Right forelimb (tissue), 1 donor: ENCODE results near the gene CCL25.
"Not testable (repeated sequence)": the region's sequence is repeated elsewhere in the genome, so short reads cannot be mapped to it uniquely, and the experiment has no call there.

Experiments used
- DNase-seq: peaks from one replicate; pipeline ENCODE4 v3.0.0-alpha.2; 2018

CCL25 gene

DNA sequence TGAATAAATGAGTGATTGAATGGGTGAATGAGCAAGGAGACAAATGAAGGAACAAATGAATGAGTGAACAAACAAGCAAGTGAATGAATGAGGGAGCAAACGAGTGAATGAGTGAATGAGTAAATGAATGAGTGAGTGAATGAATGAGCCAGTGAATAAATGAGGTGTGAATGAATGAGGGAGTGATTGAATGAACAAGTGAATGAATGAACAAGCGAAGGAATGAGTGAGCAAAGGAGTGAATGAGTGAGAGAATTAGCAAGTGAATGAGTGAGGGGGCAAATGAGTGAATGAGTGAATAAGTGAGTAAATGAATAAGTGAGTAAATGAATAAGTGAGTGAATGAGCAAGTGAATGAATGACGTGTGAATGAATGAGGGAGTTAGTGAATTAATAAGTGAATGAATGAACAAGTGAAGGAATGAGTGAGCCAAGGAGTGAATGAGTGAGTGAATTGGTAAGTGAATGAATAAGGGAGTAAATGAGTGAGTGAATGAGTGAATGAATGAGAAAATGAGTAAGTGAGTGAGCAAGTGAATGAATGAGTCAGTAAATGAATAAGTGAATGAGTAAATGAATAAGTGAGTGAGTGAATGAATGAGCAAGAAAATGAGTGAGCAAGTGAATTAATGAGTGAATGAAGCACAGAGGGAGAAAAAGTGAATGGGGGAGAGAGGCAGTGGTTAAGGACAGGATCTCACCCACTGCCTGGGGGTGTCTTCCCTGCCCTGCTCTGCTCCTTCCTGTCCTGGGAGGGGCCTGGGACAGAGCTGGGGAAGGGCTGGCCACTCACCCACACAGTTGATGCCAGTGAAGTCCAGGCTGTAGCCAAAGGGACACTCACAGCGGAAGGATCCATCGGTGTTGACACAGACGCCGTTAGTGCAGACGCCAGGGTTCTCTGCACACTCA lies 36.4 kb downstream of the CCL25 start:
- DNase-seq, result no peak

DNA sequence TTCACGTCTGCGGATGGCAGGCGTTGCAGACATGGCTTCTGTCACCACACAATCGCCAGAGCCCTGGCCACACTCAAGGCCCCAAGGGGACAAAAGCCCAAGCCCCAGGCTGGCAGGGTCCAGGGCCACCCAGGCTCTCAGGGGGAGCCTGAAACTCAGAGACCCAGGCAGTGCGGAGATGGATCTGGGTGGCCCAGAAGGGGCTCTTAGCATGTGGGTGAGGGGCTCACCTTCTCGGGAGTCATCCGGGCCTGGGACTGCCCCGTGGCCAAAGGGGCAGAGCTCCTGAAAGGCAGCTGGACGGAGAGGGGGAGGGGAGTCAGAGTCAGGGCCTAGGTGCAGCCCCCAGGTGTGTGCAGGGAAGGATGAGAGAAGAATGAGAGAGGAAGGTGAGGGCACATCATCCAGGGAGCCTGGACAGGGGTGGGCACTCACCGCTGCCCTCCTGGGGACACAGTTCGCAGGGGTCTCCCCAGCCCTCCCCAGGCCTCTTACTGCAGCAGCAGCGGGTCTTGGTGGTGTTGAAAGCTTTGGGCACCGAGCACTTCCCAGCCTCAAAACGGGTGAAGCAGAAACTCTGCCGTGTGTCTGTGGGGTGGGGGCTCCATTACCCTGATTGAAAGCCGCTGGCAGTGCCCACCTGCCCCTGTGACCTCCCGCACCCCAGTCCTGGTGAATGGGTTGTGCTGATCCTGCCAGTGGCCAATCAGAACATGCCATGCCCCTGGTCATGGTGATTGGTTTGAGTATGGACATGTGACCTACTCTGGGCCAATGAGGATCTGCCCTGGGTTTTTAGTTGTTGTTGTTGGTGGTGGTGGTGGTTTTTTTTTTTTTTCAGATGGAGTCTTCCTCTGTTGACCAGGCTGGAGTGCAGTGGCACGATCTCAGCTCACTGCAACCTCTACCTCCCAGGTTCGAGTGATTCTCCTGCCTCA lies 37.4 kb downstream of the CCL25 start:
- DNase-seq, result no peak

DNA sequence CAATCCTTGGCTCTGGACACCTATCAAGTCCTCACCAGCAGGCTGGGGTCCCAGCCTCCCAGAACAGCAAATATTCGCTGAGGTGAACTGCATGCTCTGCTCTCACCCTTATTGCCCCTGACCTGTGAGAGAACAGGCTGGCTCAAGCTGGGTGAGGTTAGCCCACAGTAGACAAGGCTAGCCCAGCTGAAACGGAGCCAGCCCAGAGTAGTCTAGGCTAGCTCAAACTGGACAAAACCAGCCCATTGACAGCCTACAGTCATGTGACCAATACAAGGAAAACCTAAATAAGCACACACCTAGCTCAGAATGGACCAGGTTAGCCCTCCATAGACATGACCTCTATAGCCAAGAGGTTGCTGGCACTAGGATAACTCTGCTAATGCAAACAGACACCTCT lies 38.4 kb downstream of the CCL25 start:
- DNase-seq, result no peak

DNA sequence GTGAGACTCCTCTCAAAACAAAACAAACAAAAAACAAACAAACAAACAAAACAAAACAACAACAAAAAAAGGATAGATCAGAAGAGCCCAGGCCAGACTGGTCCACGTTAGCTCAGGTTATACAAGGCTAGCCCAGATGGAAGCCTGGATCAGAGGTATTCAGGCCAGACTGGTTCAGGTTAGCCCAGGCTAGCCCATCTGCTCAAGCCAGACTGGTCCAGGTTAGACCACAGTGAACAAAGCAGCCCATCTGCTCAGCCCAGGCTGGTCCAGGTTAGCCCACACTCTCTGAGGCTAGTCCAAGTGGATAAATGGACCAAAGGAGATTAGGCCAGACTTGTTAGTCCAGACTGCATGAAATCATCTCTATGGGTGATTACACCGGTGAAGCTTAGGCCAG lies 41.2 kb downstream of the CCL25 start:
- no peak for DNase-seq

DNA sequence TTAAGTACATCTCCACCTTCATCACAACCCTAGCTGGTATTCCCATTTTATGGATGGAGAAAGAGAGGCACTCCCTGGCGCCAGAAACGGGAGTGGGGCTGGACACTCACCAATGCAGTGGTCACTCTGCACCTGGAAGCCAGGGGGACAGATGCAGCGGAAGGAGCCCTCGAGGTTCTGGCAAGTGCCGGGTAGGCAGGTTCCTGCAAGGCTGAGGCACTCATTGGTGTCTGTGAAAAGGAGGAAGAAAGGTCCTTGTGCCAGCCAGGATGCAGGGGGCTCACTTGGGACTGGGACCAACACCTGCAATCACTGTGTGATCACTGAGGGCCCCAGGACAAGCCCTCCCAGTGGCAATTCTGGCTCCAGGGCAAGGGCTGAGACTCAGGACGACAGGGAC lies 41.8 kb downstream of the CCL25 start:
- no peak for DNase-seq

DNA sequence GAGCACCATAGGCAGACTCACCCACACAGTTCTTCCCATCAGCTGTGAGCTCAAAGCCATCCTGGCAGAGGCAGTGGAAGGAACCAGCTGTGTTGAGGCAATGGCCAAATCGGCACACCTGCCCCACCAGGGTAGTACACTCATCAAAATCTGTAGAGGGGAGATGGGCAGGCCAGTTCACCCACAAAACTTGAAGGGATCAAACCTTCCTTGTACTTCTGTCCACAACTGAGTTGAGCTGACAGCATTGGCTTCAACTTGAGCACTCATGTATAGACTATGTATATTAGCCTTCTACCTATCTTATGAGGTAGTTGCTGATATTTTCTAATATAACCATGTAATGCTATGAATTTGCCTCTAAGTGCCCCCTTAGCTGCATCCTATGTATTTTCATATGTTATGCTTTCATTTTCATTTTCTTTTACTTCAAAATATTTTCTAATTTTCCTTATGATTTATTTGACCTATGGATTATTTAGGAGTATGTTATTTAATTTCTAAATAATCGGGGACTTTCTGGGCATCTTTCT lies 42.9 kb downstream of the CCL25 start:
- no peak for DNase-seq

DNA sequence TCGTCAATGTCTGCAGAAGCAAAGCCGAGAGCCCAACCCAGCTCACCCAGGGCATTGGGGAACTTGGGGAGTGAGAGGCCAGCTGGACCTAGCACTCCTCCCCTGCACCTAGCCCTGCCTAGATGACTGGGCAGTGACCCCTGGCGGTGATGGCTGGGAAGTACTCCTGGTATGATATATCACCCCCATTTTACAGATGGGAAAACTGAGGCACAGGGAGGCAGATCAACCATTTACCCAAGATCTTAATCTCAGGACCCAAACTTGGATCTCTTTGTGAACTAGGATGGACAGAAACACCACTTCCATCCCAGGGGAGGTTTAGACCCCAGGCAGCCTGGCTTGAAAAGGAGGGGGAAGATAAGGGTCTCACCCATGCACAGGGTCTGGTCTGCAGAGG lies 43.5 kb downstream of the CCL25 start:
- no peak for DNase-seq

DNA sequence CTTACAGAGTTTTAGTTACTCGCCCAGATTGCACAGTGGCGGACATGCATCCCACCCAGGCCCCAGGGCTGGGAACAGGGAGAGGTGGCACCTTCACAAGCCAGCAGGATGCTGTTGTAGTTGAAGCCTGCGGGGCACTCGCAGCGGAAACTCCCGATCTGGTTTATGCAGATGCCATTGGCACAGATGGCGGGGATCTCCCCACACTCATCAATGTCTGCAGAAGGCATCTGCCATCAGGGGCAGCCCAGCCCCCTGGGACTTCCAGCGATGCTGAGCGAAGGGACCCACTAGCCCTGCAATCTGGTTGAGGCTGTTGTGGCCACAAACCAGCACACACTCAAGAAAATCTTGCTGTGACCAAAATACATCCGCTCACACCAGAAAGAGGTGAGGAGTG lies 44.6 kb downstream of the CCL25 start:
- no peak for DNase-seq

DNA sequence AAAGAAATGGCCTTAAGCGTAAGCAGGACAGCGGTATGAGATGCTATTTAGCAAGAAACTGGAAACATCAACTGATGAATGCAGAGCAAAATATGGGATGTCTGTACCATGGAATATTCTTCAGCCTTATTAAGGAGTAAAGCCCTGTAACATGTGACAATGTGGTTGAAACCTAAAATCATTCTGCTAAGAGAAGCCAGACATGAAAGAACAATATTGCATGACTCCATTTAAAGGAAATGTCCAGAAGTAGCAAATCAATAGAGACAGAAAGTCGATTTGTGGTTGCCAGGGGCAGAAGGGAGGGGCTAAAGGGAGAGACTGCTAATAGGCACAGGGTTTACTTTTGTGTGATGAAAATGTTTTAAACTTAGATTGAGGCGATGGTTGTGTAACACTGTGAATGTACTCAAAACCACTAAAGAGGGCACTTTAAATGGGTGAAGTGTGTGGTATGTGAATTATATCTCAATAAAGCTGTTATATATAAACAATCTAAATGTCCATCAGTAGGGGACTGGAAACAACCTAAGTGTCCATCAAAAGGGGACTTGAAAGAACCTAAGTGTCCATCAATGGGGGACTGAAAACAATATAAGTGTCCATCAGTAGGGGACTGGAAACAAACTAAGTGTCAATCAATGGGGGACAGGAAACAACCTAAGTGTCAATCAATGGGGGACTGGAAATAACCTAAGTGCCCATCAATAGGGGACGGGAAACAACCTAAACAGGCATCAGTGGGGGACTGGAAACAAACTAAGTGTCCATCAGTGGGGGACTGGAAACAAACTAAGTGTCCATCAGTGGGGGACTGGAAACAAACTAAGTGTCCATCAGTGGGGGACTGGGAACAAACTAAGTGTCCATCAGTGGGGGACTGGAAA lies 45.4 kb downstream of the CCL25 start:
- DNase-seq, result no peak

DNA sequence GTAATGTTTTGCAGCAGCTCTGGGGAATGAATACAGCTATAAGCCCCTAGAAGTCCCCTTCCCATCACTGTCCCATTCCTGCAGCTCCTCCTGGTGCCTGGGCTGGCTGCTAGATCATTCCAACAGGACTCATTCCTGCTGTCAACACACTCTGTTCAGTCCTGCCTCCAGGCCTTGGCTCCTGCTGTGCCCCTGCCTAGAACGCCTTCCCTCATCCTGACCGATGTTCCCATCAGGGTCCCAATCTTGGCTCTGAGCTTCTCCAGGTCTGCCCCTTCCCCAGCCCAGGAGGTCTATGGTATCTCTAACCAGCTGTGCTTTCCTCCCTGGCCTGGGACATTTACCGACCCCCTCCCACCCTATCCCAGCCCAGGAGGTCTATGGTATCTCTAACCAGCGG lies 48.8 kb downstream of the CCL25 start:
- DNase-seq, result no peak

DNA sequence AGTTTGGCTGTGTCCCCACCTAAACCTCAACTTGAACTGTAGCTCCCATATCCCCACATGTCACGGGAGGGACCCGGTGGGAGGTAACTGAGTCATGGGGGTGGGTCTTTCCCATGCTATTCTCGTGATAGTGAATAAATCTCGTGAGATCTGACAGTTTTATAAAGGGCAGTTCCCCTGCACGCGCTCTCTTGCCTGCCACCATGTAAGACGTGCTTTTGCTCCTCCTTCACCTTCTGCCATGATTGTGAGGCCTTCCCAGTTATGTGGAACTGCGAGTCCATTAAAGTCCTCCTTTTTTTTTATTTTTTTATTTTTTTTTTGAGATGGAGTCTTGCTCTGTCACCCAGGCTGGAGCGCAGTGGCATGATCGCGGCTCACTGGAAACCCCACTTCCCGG lies 49.4 kb downstream of the CCL25 start:
- DNase-seq, result not testable (repeated sequence)

DNA sequence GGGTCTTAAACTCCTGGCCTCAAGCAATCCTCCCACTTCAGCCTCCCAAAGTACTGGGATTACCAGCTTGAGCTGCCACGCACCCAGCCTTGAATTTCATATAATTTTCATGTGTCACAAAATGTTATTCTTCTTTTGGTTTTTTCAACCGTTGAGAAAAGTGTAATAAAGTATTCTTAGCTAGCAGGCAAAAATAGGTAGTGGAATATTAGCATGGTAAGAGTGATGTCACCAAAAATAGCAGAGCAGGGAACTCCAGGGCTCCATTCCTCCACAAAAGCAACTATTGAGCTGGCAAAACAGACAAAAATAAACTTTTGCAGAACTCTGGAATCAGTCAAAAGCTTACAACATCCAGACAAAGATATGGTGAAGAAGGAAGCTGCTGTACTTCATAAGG lies 52.9 kb downstream of the CCL25 start:
- no peak for DNase-seq

DNA sequence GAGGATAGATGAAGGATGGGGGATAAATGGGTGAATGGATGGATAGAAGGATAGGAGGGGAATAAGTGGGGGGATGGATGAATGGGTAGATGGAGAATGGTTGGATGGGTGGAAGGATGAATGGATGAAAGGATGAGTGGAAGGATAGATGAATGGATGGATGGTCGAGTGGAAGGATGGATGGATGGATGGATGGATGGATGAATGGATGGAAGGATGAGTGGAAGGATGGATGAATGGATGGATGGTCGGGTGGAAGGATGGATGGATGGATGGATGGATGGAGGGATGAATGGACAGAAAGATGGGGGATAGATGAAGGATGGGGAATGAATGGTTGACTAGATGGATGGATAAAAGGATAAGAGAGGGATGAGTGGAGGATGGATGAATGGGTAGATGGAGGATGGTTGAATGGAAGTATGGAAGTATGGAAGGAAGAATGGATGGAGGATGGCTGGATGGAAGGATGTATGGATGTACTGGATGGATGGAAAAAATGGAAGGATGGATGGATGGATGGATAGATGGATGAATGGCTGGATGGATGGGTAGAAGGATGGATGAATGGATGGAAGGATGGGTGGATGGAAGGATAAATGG lies 54.8 kb downstream of the CCL25 start:
- DNase-seq, result no peak

DNA sequence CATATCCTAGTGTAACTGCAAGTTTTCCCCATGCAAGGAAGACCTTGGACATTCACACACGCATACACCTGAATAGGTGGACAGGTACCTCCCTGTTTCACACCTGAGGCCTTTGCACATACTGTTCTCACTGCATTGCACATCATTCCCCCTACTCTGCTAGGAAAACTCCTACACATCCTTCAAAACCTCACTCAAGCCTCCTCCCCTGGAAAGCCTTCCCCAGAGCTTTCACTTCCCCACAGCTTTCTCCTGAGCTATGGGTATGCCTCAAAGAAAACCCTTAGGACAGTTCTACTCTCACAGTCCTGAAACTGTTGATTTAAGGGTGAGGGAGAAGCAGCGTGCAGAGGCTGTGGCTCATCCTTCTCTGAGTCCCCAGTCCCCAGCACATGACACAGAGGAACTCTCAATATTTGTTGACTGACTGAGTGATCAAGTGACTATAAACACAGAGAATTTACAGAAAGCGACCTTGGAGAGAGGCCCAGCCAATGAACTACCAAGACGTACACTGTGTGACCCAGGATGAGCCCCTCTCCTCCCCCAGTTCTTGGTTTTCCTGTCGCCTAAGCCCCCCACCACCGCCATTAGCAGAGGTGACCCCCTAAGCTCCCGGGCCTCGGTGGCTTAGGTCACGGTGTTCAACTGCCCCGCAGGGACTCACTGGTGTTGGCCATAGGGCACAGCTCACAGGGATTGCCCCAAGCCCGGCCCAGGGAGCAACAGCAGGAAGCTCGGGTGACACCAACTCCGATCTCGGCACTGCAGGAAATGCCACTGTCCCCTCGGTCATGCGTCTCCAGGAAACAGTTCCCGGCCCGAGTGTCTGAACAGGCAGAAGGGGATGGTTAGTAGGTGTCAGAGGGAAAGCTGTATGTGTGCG lies 56.2 kb downstream of the CCL25 start:
- no peak for DNase-seq

DNA sequence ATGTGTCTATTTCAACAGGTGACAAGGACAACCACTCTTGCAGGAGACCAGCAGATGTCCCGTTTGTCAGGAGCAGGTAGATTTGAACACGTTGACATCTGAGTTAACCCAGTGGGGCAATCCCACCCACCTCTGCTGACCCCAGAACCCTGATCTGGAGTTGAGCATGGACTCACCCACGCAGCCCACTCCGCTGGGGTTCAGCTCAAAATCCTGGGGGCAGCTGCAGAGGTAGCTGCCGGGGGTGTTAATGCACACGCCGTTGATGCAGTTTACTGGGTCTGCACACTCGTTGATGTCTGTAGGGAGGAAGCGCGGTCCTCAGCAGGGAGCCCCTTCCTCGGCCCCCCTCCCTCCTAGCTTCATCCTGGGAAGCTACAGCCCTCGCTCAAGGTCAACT lies 56.9 kb downstream of the CCL25 start:
- DNase-seq, result no peak

DNA sequence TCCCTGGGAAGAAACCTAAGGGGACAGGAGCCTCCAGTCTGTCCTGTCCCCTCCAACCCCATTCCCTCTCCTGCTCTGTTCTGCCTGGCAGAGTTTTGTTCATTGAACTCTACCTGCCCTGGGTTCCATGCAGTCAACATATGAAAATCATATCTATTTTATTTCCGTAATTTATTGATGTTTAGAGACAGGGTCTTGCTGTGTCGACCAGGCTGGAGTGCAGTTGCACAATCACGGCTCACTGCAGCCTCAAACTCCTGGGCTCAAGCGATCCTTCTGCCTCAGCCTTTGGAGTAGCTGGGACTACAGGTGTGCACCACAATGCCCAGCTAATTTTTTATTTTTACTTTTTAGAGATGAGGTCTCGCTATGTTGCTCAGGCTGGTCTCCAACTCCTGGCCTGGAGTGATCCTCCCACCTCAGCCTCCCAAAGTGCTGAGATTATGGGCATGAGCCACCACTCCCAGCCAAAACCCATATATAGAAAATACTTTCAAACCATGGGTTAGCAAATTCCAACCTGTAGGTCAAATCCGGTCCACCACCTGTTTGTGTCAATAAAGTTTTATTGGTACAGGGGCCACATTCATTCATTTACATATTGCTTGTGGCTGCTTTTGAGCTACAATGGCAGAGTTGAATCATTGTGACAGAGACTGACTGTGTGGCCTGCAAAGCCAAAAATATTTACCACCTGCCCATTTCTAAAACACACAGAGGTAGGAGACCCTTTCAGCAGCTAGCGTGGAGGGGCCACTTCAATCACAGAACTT lies 57.5 kb downstream of the CCL25 start:
- DNase-seq, result no peak

DNA sequence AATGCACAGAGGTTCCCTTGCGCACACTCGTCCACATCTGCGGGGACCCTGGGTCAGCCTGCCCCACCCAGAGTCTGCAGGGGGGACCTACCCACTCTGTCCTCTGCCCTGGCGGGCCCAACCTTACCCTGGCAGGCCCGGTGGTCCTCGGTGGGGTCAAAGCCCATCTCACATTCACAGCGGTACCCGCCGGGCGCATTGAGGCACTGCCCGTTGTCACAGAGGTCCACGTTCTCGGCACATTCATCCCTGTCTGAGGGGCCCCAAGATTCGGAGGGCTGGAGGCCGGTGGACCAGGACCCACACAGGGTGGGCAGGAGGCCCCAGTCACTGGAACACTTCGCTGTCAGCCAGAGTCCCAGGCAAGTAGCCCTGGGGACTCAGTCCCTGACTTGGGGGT lies 58.4 kb downstream of the CCL25 start:
- no peak for DNase-seq

DNA sequence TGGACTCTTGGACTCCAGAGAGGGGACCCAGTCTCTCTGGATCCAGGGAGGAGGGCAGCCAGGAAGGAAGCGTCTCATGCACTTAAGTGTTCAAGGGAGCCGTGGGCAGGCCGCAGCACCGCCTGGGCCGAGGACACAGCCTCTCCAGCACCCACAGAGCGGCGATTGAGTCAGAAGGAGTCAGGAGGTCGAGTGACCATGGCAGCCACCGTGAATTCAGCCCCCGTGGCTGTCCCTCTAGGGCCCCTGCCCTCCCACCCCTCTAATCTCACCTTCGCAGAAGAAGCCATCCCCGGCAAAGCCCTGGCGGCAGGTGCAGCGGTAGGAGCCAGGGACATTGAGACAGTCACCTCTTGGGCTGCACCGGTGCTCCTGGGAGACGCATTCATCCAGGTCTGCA lies 58.8 kb downstream of the CCL25 start:
- DNase-seq, result no peak
